Muscle layer of colon (tissue), 2 donors: Measurements from ENCODE around the gene PHC2.

Experiments
- H3K27ac ChIP-seq: one replicate; pipeline ENCODE4 v1.7.0; 2013; ENCODE audit warnings: low read depth, mild to moderate bottlenecking, low read length, moderate library complexity
- H3K27me3 ChIP-seq, 2 donors: one replicate each; pipeline ENCODE4 v1.7.0; 2013; ENCODE audit warnings: low read length in 2 of 2, mild to moderate bottlenecking in 2 of 2; ENCODE audit not compliant: insufficient read depth in 2 of 2, control insufficient read depth in 1 of 2
- H3K36me3 ChIP-seq: one replicate; pipeline ENCODE4 v1.7.0; 2013; ENCODE audit warnings: mild to moderate bottlenecking, low read length; ENCODE audit not compliant: insufficient read depth
- H3K4me1 ChIP-seq: one replicate; pipeline ENCODE4 v1.7.0; 2013; ENCODE audit warnings: mild to moderate bottlenecking, low read length; ENCODE audit not compliant: insufficient read depth
- H3K4me3 ChIP-seq, 2 donors: one replicate each; pipeline ENCODE4 v1.7.0; 2013; ENCODE audit warnings: low read length in 2 of 2, low read depth in 1 of 2, mild to moderate bottlenecking in 1 of 2, moderate library complexity in 1 of 2
- H3K9ac ChIP-seq: one replicate; pipeline ENCODE4 v1.7.0; 2013; ENCODE audit warnings: low read length
- H3K9me3 ChIP-seq: one replicate; pipeline ENCODE4 v1.7.0; 2013; ENCODE audit warnings: mild to moderate bottlenecking, low read length
- donor health status: abdominal sarcoma.
- donor health status: Adenocarcinoma of cecum.

The PHC2 gene

GRCh38 chr1:33364565-33364918 lies 66.4 kb downstream of the PHC2 start:
- Histone ChIP-seq H3K4me3 (no peak overlapping the region), H3K4me1 (peaks cover 41% of the 10 kb centered on the region), H3K9ac (no peak overlapping the region), H3K27ac (peak overlapping the region; percentile 38), H3K9me3 (no peaks in the 10 kb centered on the region), H3K36me3 (peaks cover 4% of the 10 kb centered on the region), H3K27me3 (no peaks in the 10 kb centered on the region)

- Histone ChIP-seq H3K9me3 (no peaks in the 10 kb centered on the region), H3K4me1 (peaks cover 41% of the 10 kb centered on the region), H3K4me3 (no peak overlapping the region), H3K36me3 (peaks cover 4% of the 10 kb centered on the region), H3K9ac (no peak overlapping the region), H3K27ac (peak overlapping the region; percentile 70), H3K27me3 (no peaks in the 10 kb centered on the region)
Observed at GRCh38 chr1:33363470-33363861, 67.4 kb downstream of the PHC2 start.

GRCh38 chr1:33363021-33363420 lies 67.9 kb downstream of the PHC2 start:
- no peaks in the 10 kb centered on the region for H3K9me3 ChIP-seq
- no peak overlapping the region for H3K9ac ChIP-seq
- no peaks in the 10 kb centered on the region for H3K27me3 ChIP-seq
- H3K27ac ChIP-seq, result peak overlapping the region; percentile 70
- H3K4me1 ChIP-seq, result peaks cover 41% of the 10 kb centered on the region
- no peak overlapping the region for H3K4me3 ChIP-seq
- H3K36me3 ChIP-seq, result peaks cover 4% of the 10 kb centered on the region

GRCh38 chr1:33361532-33362235 lies 69.2 kb downstream of the PHC2 start:
- H3K27me3 ChIP-seq, result no peaks in the 10 kb centered on the region
- peaks cover 32% of the 10 kb centered on the region for H3K4me1 ChIP-seq
- H3K9ac ChIP-seq, result no peak overlapping the region
- no peak overlapping the region for H3K27ac ChIP-seq
- H3K9me3 ChIP-seq, result no peaks in the 10 kb centered on the region
- H3K36me3 ChIP-seq, result peaks cover 1% of the 10 kb centered on the region
- no peak overlapping the region for H3K4me3 ChIP-seq

- Histone ChIP-seq H3K4me3 (no peak overlapping the region), H3K4me1 (peaks cover 22% of the 10 kb centered on the region), H3K27me3 (no peaks in the 10 kb centered on the region), H3K27ac (no peak overlapping the region), H3K36me3 (no peaks in the 10 kb centered on the region), H3K9me3 (no peaks in the 10 kb centered on the region), H3K9ac (no peak overlapping the region)
Observed at GRCh38 chr1:33360367-33360766, 70.5 kb downstream of the PHC2 start.

GRCh38 chr1:33359931-33360330 lies 71.0 kb downstream of the PHC2 start:
- no peaks in the 10 kb centered on the region for H3K9me3 ChIP-seq
- H3K27ac ChIP-seq, result no peak overlapping the region

GRCh38 chr1:33358795-33359503 lies 71.9 kb downstream of the PHC2 start:
- Histone ChIP-seq H3K4me1 (peaks cover 8% of the 10 kb centered on the region), H3K9me3 (no peaks in the 10 kb centered on the region), H3K27me3 (no peaks in the 10 kb centered on the region), H3K4me3 (no peak overlapping the region), H3K36me3 (no peaks in the 10 kb centered on the region), H3K27ac (no peak overlapping the region), H3K9ac (no peak overlapping the region)

More at GRCh38 chr1:33359931-33360330, 71.0 kb downstream of the PHC2 start:
- Histone ChIP-seq H3K9ac (no peak overlapping the region), H3K27me3 (no peaks in the 10 kb centered on the region), H3K4me3 (no peak overlapping the region), H3K36me3 (no peaks in the 10 kb centered on the region), H3K4me1 (peaks cover 18% of the 10 kb centered on the region)

GRCh38 chr1:33358114-33358794 lies 72.6 kb downstream of the PHC2 start:
- H3K9ac ChIP-seq, result no peak overlapping the region
- no peak overlapping the region for H3K4me3 ChIP-seq
- H3K9me3 ChIP-seq, result no peaks in the 10 kb centered on the region
- H3K4me1 ChIP-seq, result peaks cover under 1% of the 10 kb centered on the region
- no peaks in the 10 kb centered on the region for H3K36me3 ChIP-seq
- no peaks in the 10 kb centered on the region for H3K27me3 ChIP-seq
- H3K27ac ChIP-seq, result no peak overlapping the region

GRCh38 chr1:33357099-33357498 lies 73.8 kb downstream of the PHC2 start:
- Histone ChIP-seq H3K36me3 (no peaks in the 10 kb centered on the region), H3K9ac (no peak overlapping the region), H3K27ac (no peak overlapping the region), H3K4me3 (no peak overlapping the region), H3K9me3 (no peaks in the 10 kb centered on the region), H3K27me3 (no peaks in the 10 kb centered on the region), H3K4me1 (no peaks in the 10 kb centered on the region)

GRCh38 chr1:33354707-33355316 lies 76.1 kb downstream of the PHC2 start:
- Histone ChIP-seq H3K27ac (no peak overlapping the region), H3K4me3 (no peak overlapping the region), H3K9ac (no peak overlapping the region), H3K36me3 (no peaks in the 10 kb centered on the region), H3K27me3 (no peaks in the 10 kb centered on the region), H3K4me1 (no peaks in the 10 kb centered on the region), H3K9me3 (no peaks in the 10 kb centered on the region)

- Histone ChIP-seq H3K9me3 (no peaks in the 10 kb centered on the region), H3K9ac (no peak overlapping the region), H3K4me3 (no peak overlapping the region), H3K4me1 (peaks cover 1% of the 10 kb centered on the region), H3K27ac (no peak overlapping the region), H3K27me3 (no peaks in the 10 kb centered on the region), H3K36me3 (no peaks in the 10 kb centered on the region)
Observed at GRCh38 chr1:33353531-33353930, 77.4 kb downstream of the PHC2 start.
